HUES48 (cell line): ENCODE results near the gene USP17L21.
"Not testable (repeated sequence)": the region's sequence is repeated elsewhere in the genome, so short reads cannot be mapped to it uniquely, and the experiment has no call there.

Experiments
- H3K27ac ChIP-seq: one replicate; pipeline ENCODE4 v1.7.0; 2013; ENCODE audit warnings: low read depth, low read length, inconsistent platforms
- H3K27me3 ChIP-seq: 2 replicates; pipeline ENCODE4 v1.6.1; 2013; ENCODE audit warnings: mild to moderate bottlenecking, low read length; ENCODE audit not compliant: control insufficient read depth, insufficient read depth
- H3K36me3 ChIP-seq: 2 replicates; pipeline ENCODE4 v1.6.1; 2013; ENCODE audit warnings: low read length; ENCODE audit not compliant: control insufficient read depth, insufficient read depth
- H3K4me1 ChIP-seq: 2 replicates; pipeline ENCODE4 v1.6.1; 2013; ENCODE audit warnings: mild to moderate bottlenecking, low read length; ENCODE audit not compliant: control insufficient read depth, insufficient read depth
- H3K4me3 ChIP-seq: 2 replicates; pipeline ENCODE4 v1.5.1; 2013; ENCODE audit warnings: mild to moderate bottlenecking, low read depth, low read length
- H3K9ac ChIP-seq: 2 replicates; pipeline ENCODE4 v1.6.1; 2013; ENCODE audit warnings: mild to moderate bottlenecking, low read depth, low read length, moderate library complexity
- H3K9me3 ChIP-seq: 2 replicates; pipeline ENCODE4 v1.6.1; 2013; ENCODE audit warnings: low read length; ENCODE audit not compliant: control insufficient read depth, insufficient read depth

Gene USP17L21

GRCh38 chr4:9262572-9262971, at the start of gene USP17L21:
TSS of gene USP17L21 (plus strand) at chr4:9262872. CDS start at chr4:9262872, 0 bp downstream.
- not testable (repeated sequence) for H3K27ac ChIP-seq, H3K27me3 ChIP-seq, H3K4me1 ChIP-seq, H3K36me3 ChIP-seq, H3K9me3 ChIP-seq, H3K4me3 ChIP-seq, H3K9ac ChIP-seq

- H3K27me3 ChIP-seq, H3K9me3 ChIP-seq, H3K36me3 ChIP-seq, H3K9ac ChIP-seq, H3K4me3 ChIP-seq, H3K27ac ChIP-seq, H3K4me1 ChIP-seq: not testable (repeated sequence)
Observed at GRCh38 chr4:9214701-9215100, 48.0 kb upstream of the USP17L21 start.

GRCh38 chr4:9215105-9215504, 47.6 kb upstream of the USP17L21 start, which contains the start of gene USP17L11:
TSS of gene USP17L11 (plus strand) at chr4:9215405. CDS start at chr4:9215405, 0 bp downstream.
- not testable (repeated sequence) for H3K9ac ChIP-seq, H3K9me3 ChIP-seq, H3K27ac ChIP-seq, H3K4me3 ChIP-seq, H3K4me1 ChIP-seq, H3K27me3 ChIP-seq, H3K36me3 ChIP-seq

- H3K4me1 ChIP-seq: not testable (repeated sequence)
Observed at GRCh38 chr4:9219852-9220251, 42.8 kb upstream of the USP17L21 start, which contains the start of gene USP17L12. TSS of gene USP17L12 (plus strand) at chr4:9220152. CDS start at chr4:9220152, 0 bp downstream.

GRCh38 chr4:9224596-9224995, 38.1 kb upstream of the USP17L21 start, which contains the start of gene USP17L13:
TSS of gene USP17L13 (plus strand) at chr4:9224896. CDS start at chr4:9224896, 0 bp downstream.
- not testable (repeated sequence) for H3K27me3 ChIP-seq, H3K36me3 ChIP-seq, H3K9ac ChIP-seq, H3K4me3 ChIP-seq, H3K27ac ChIP-seq, H3K4me1 ChIP-seq, H3K9me3 ChIP-seq

More at GRCh38 chr4:9219852-9220251, 42.8 kb upstream of the USP17L21 start, which contains the start of gene USP17L12:
- H3K36me3 ChIP-seq, H3K9ac ChIP-seq, H3K27ac ChIP-seq, H3K9me3 ChIP-seq, H3K4me3 ChIP-seq, H3K27me3 ChIP-seq: not testable (repeated sequence)

- H3K9me3 ChIP-seq, H3K27me3 ChIP-seq, H3K4me3 ChIP-seq, H3K36me3 ChIP-seq, H3K9ac ChIP-seq, H3K4me1 ChIP-seq, H3K27ac ChIP-seq: not testable (repeated sequence)
Observed at GRCh38 chr4:9230249-9230648, 32.4 kb upstream of the USP17L21 start.

GRCh38 chr4:9234085-9234484, 28.6 kb upstream of the USP17L21 start, which contains the start of gene USP17L15:
TSS of gene USP17L15 (plus strand) at chr4:9234385. CDS start at chr4:9234385, 0 bp downstream.
- not testable (repeated sequence) for H3K27me3 ChIP-seq, H3K4me3 ChIP-seq, H3K9me3 ChIP-seq, H3K36me3 ChIP-seq, H3K4me1 ChIP-seq, H3K27ac ChIP-seq, H3K9ac ChIP-seq

- H3K9ac ChIP-seq, H3K36me3 ChIP-seq, H3K4me1 ChIP-seq, H3K27ac ChIP-seq, H3K4me3 ChIP-seq, H3K27me3 ChIP-seq, H3K9me3 ChIP-seq: not testable (repeated sequence)
Observed at GRCh38 chr4:9238461-9238860, 24.2 kb upstream of the USP17L21 start.

GRCh38 chr4:9243579-9243978, 19.1 kb upstream of the USP17L21 start, which contains the start of gene USP17L17:
TSS of gene USP17L17 (plus strand) at chr4:9243879. CDS start at chr4:9243879, 0 bp downstream.
- not testable (repeated sequence) for H3K27me3 ChIP-seq, H3K4me1 ChIP-seq, H3K36me3 ChIP-seq, H3K9ac ChIP-seq, H3K9me3 ChIP-seq, H3K27ac ChIP-seq, H3K4me3 ChIP-seq

- H3K27ac ChIP-seq, H3K4me1 ChIP-seq, H3K9ac ChIP-seq, H3K9me3 ChIP-seq, H3K4me3 ChIP-seq, H3K27me3 ChIP-seq, H3K36me3 ChIP-seq: not testable (repeated sequence)
Observed at GRCh38 chr4:9247953-9248680, 14.6 kb upstream of the USP17L21 start, which contains the start of gene USP17L18. TSS of gene USP17L18 (plus strand) at chr4:9248630. CDS start at chr4:9248630, 0 bp downstream.

- H3K4me1 ChIP-seq, H3K36me3 ChIP-seq, H3K27me3 ChIP-seq, H3K27ac ChIP-seq, H3K9ac ChIP-seq, H3K9me3 ChIP-seq, H3K4me3 ChIP-seq: not testable (repeated sequence)
Observed at GRCh38 chr4:9253078-9253477, 9.6 kb upstream of the USP17L21 start, which contains the start of gene USP17L19. TSS of gene USP17L19 (plus strand) at chr4:9253378. CDS start at chr4:9253378, 0 bp downstream.
